Mesendoderm (in vitro differentiated cells): Measurements from ENCODE around the gene WNK1.
"Not testable (repeated sequence)": the region's sequence is repeated elsewhere in the genome, so short reads cannot be mapped to it uniquely, and the experiment has no call there.

ENCODE experiments used
- DNase-seq: peaks from one replicate; pipeline ENCODE4 v3.0.0; 2013
- H2AK5ac ChIP-seq: 2 replicates; pipeline ENCODE4 v1.6.1; 2013; ENCODE audit warnings: low read length, inconsistent platforms
- H2BK120ac ChIP-seq: 2 replicates; pipeline ENCODE4 v1.6.1; 2013; ENCODE audit warnings: low read depth, mild to moderate bottlenecking, low read length, moderate library complexity, mixed read lengths
- H2BK15ac ChIP-seq: replicated peaks from 2 replicates; pipeline ENCODE4 v1.6.1; 2013; ENCODE audit warnings: low read depth, mild to moderate bottlenecking, moderate library complexity
- H2BK5ac ChIP-seq: 2 replicates; pipeline ENCODE4 v1.6.1; 2013; ENCODE audit warnings: low read length, inconsistent platforms
- H3K18ac ChIP-seq: 2 replicates; pipeline ENCODE4 v1.6.1; 2013; ENCODE audit warnings: mild to moderate bottlenecking, low read length, mixed read lengths
- H3K23ac ChIP-seq: one replicate; pipeline ENCODE4 v1.6.1; 2013; ENCODE audit warnings: low read length
- H3K27ac ChIP-seq: 2 replicates; pipeline ENCODE4 v1.5.1; 2013; ENCODE audit warnings: low read depth, mild to moderate bottlenecking, inconsistent platforms, low read length, moderate library complexity
- H3K27me3 ChIP-seq: 2 replicates; pipeline ENCODE4 v1.6.1; 2013; ENCODE audit warnings: low read length, control low read depth, mild to moderate bottlenecking, inconsistent platforms; ENCODE audit not compliant: insufficient read depth, poor library complexity
- H3K36me3 ChIP-seq: 2 replicates; pipeline ENCODE4 v1.6.1; 2013; ENCODE audit warnings: low read length, inconsistent platforms; ENCODE audit not compliant: control insufficient read depth, insufficient read depth
- H3K4ac ChIP-seq: one replicate; pipeline ENCODE4 v1.6.1; 2013; ENCODE audit warnings: low read depth, mild to moderate bottlenecking, low read length, moderate library complexity
- H3K4me1 ChIP-seq: 2 replicates; pipeline ENCODE4 v1.6.1; 2013; ENCODE audit warnings: low read depth, low read length, inconsistent platforms; ENCODE audit not compliant: control insufficient read depth
- H3K4me2 ChIP-seq: 2 replicates; pipeline ENCODE4 v1.6.1; 2013; ENCODE audit warnings: low read length
- H3K4me3 ChIP-seq: 2 replicates; pipeline ENCODE4 v1.5.1; 2013; ENCODE audit warnings: mild to moderate bottlenecking, low read length
- H3K56ac ChIP-seq: one replicate; pipeline ENCODE4 v1.6.1; 2013; ENCODE audit warnings: low read length
- H3K79me1 ChIP-seq: 2 replicates; pipeline ENCODE4 v1.6.1; 2013; ENCODE audit warnings: low read length, inconsistent platforms
- H3K79me2 ChIP-seq: 2 replicates; pipeline ENCODE4 v1.6.1; 2013; ENCODE audit warnings: mild to moderate bottlenecking, low read length; ENCODE audit not compliant: control insufficient read depth, insufficient read depth
- H3K9ac ChIP-seq: 2 replicates; pipeline ENCODE4 v1.6.1; 2013; ENCODE audit warnings: low read length, inconsistent platforms
- H4K5ac ChIP-seq: one replicate; pipeline ENCODE4 v1.6.1; 2013; ENCODE audit warnings: low read length
- H4K8ac ChIP-seq: one replicate; pipeline ENCODE4 v1.6.1; 2013; ENCODE audit warnings: low read depth, mild to moderate bottlenecking, control low read depth, low read length, moderate library complexity
- WGBS: extraction: QIAGEN DNeasy Blood & Tissue Kit; methylation state at CpG from one replicate; pipeline ENCODE4 v1.1.7; 2013; ENCODE audit warnings: low lambda C conversion rate, missing lambda C conversion rate; ENCODE audit not compliant: insufficient coverage; ENCODE audit errors: extremely low coverage; 5-methylcytosine and 5-hydroxymethylcytosine counted together

WNK1 gene

GRCh38 chr12:922285-922684, 169.9 kb downstream of the WNK1 start:
- Histone ChIP-seq H4K5ac (no peak overlapping the region), H3K4me2 (no peak overlapping the region), H2BK120ac (no peak overlapping the region), H3K79me2 (no peaks in the 10 kb centered on the region), H3K79me1 (no peaks in the 10 kb centered on the region), H3K9ac (no peak overlapping the region), H3K27me3 (no peaks in the 10 kb centered on the region), H3K27ac (no peak overlapping the region), H3K56ac (no peak overlapping the region), H3K23ac (no peak overlapping the region), H3K18ac (no peak overlapping the region), H2AK5ac (no peak overlapping the region), H2BK15ac (no peak overlapping the region), H3K4me1 (no peaks in the 10 kb centered on the region), H4K8ac (no peak overlapping the region), H3K36me3 (peaks cover 1% of the 10 kb centered on the region), H3K4ac (no peak overlapping the region), H3K4me3 (no peak overlapping the region), H2BK5ac (no peak overlapping the region)
- WGBS = no CpG with 5 or more reads among the region's 2 CpGs
- DNase-seq = no peak

GRCh38 chr12:926641-927040, 174.3 kb downstream of the WNK1 start:
- Histone ChIP-seq H3K36me3 (peaks cover 7% of the 10 kb centered on the region), H3K4me1 (no peaks in the 10 kb centered on the region), H3K23ac (no peak overlapping the region), H2BK15ac (no peak overlapping the region), H2BK5ac (no peak overlapping the region), H3K56ac (no peak overlapping the region), H3K27me3 (no peaks in the 10 kb centered on the region), H2BK120ac (no peak overlapping the region), H4K5ac (no peak overlapping the region), H4K8ac (no peak overlapping the region), H3K9ac (no peak overlapping the region), H3K79me1 (no peaks in the 10 kb centered on the region), H3K4me3 (no peak overlapping the region), H3K18ac (no peak overlapping the region), H3K4ac (no peak overlapping the region), H3K4me2 (no peak overlapping the region), H3K27ac (no peak overlapping the region), H2AK5ac (no peak overlapping the region), H3K79me2 (no peaks in the 10 kb centered on the region)
- DNase-seq = no peak
- WGBS = no CpG with 5 or more reads among the region's 12 CpGs

GRCh38 chr12:931060-931459, 178.7 kb downstream of the WNK1 start:
- H4K8ac ChIP-seq = no peak overlapping the region
- H3K36me3 ChIP-seq = peaks cover 9% of the 10 kb centered on the region
- no peak overlapping the region for H2BK5ac ChIP-seq
- H3K79me1 ChIP-seq = no peaks in the 10 kb centered on the region
- H2BK120ac ChIP-seq = no peak overlapping the region
- WGBS = no CpG with 5 or more reads among the region's 5 CpGs
- no peak overlapping the region for H3K4me3 ChIP-seq
- no peak overlapping the region for H2AK5ac ChIP-seq
- H3K9ac ChIP-seq = no peak overlapping the region
- H3K27me3 ChIP-seq = no peaks in the 10 kb centered on the region
- H3K4ac ChIP-seq = no peak overlapping the region
- H3K4me1 ChIP-seq = no peaks in the 10 kb centered on the region
- no peak overlapping the region for H3K27ac ChIP-seq
- no peak overlapping the region for H3K18ac ChIP-seq
- no peak for DNase-seq
- H3K23ac ChIP-seq = no peak overlapping the region
- H3K79me2 ChIP-seq = no peaks in the 10 kb centered on the region
- no peak overlapping the region for H2BK15ac ChIP-seq
- no peak overlapping the region for H4K5ac ChIP-seq
- H3K4me2 ChIP-seq = no peak overlapping the region
- H3K56ac ChIP-seq = no peak overlapping the region

- Histone ChIP-seq H3K4me2 (no peak overlapping the region), H4K8ac (no peak overlapping the region), H3K27me3 (no peaks in the 10 kb centered on the region), H4K5ac (no peak overlapping the region), H3K9ac (no peak overlapping the region), H2BK120ac (no peak overlapping the region), H3K4me1 (no peaks in the 10 kb centered on the region), H2BK5ac (no peak overlapping the region), H2BK15ac (no peak overlapping the region), H3K27ac (no peak overlapping the region), H3K56ac (peak overlapping the region; percentile 15), H3K4ac (no peak overlapping the region), H3K18ac (no peak overlapping the region), H3K36me3 (peaks cover 9% of the 10 kb centered on the region), H3K4me3 (no peak overlapping the region), H2AK5ac (no peak overlapping the region), H3K79me2 (no peaks in the 10 kb centered on the region), H3K23ac (no peak overlapping the region), H3K79me1 (no peaks in the 10 kb centered on the region)
- no CpG with 5 or more reads among the region's 4 CpGs for WGBS
- DNase-seq = no peak
These were observed 179.2 kb downstream of the WNK1 start for GRCh38 chr12:931591-931990.

- not testable (repeated sequence) for H3K9ac ChIP-seq, H3K27ac ChIP-seq, H2BK15ac ChIP-seq, H3K56ac ChIP-seq, H2BK5ac ChIP-seq, H3K4ac ChIP-seq, H2AK5ac ChIP-seq, H3K18ac ChIP-seq, H3K4me1 ChIP-seq, H2BK120ac ChIP-seq, H3K79me2 ChIP-seq, H3K4me3 ChIP-seq, H3K4me2 ChIP-seq, H4K8ac ChIP-seq, H3K36me3 ChIP-seq, H3K23ac ChIP-seq, H3K27me3 ChIP-seq, H4K5ac ChIP-seq, DNase-seq, H3K79me1 ChIP-seq
- WGBS = no CpG with 5 or more reads among the region's 12 CpGs
These were observed 183.5 kb downstream of the WNK1 start for GRCh38 chr12:935891-936290.
